LHCN-M2 (cell line): Measurements from ENCODE around the gene PKD1L1. TPM values are rescaled to one million over a fixed set of nuclear protein-coding genes. Genes with fewer than 3 reads are reported as not detected.
"Not testable (repeated sequence)": the region's sequence is repeated elsewhere in the genome, so short reads cannot be mapped to it uniquely, and the experiment has no call there.

Experiments used
- DNase-seq: peaks from one replicate; pipeline ENCODE4 v3.0.0-alpha.2; 2012; ENCODE audit warnings: low read depth
- total RNA-seq: library from RNA; depleted of rRNA; stranded (reverse); fragments of >200 nt; gene quantifications from 2 replicates; pipeline ENCODE4 v1.2.3, GENCODE V29; 2014

PKD1L1 gene
- total RNA-seq, 1 experiment from 2014 or later = 0.06 TPM

GRCh38 chr7:47772492-47772891 lies 175.8 kb downstream of the PKD1L1 start:
- DNase-seq = no peak

GRCh38 chr7:47771990-47772360 lies 176.3 kb downstream of the PKD1L1 start:
- DNase-seq = no peak

GRCh38 chr7:47771336-47771989 lies 176.8 kb downstream of the PKD1L1 start:
- DNase-seq = peak; percentile 83

GRCh38 chr7:47766126-47766525 lies 182.1 kb downstream of the PKD1L1 start:
- DNase-seq = no peak

- no peak for DNase-seq
These were observed 182.8 kb downstream of the PKD1L1 start for GRCh38 chr7:47765373-47765979.

- DNase-seq = no peak
These were observed 183.5 kb downstream of the PKD1L1 start for GRCh38 chr7:47764746-47765145.

- peak; percentile 89 for DNase-seq
These were observed 184.9 kb downstream of the PKD1L1 start for GRCh38 chr7:47763063-47763974.

- DNase-seq = no peak
These were observed 185.6 kb downstream of the PKD1L1 start for GRCh38 chr7:47762746-47763062.

- DNase-seq = no peak
These were observed 186.1 kb downstream of the PKD1L1 start for GRCh38 chr7:47762207-47762606.

GRCh38 chr7:47759056-47759706 lies 189.1 kb downstream of the PKD1L1 start:
- DNase-seq = peak; percentile 75

- DNase-seq = peak; percentile 84
These were observed 189.7 kb downstream of the PKD1L1 start for GRCh38 chr7:47758546-47758945.

- DNase-seq = peak; percentile 97
These were observed 190.3 kb downstream of the PKD1L1 start for GRCh38 chr7:47757921-47758411.

- DNase-seq = no peak
These were observed 191.6 kb downstream of the PKD1L1 start for GRCh38 chr7:47756636-47757035.

- no peak for DNase-seq
These were observed 193.0 kb downstream of the PKD1L1 start for GRCh38 chr7:47755248-47755647.

GRCh38 chr7:47751724-47752123 lies 196.5 kb downstream of the PKD1L1 start:
- DNase-seq = not testable (repeated sequence)

- no peak for DNase-seq
These were observed 197.2 kb downstream of the PKD1L1 start for GRCh38 chr7:47751043-47751442.

GRCh38 chr7:47748041-47748440 lies 200.2 kb downstream of the PKD1L1 start:
- DNase-seq = no peak

- no peak for DNase-seq
These were observed 201.1 kb downstream of the PKD1L1 start for GRCh38 chr7:47747160-47747559.

- no peak for DNase-seq
These were observed 201.8 kb downstream of the PKD1L1 start for GRCh38 chr7:47746468-47746867.

GRCh38 chr7:47744883-47745282 lies 203.4 kb downstream of the PKD1L1 start:
- no peak for DNase-seq

- no peak for DNase-seq
These were observed 204.2 kb downstream of the PKD1L1 start for GRCh38 chr7:47743965-47744591.
